ENCODE data around the gene DNAH7.

GRCh38 chr2:195879153-195879552 lies 189.5 kb downstream of the DNAH7 start:
- TF ChIP-seq, protein P1, sequence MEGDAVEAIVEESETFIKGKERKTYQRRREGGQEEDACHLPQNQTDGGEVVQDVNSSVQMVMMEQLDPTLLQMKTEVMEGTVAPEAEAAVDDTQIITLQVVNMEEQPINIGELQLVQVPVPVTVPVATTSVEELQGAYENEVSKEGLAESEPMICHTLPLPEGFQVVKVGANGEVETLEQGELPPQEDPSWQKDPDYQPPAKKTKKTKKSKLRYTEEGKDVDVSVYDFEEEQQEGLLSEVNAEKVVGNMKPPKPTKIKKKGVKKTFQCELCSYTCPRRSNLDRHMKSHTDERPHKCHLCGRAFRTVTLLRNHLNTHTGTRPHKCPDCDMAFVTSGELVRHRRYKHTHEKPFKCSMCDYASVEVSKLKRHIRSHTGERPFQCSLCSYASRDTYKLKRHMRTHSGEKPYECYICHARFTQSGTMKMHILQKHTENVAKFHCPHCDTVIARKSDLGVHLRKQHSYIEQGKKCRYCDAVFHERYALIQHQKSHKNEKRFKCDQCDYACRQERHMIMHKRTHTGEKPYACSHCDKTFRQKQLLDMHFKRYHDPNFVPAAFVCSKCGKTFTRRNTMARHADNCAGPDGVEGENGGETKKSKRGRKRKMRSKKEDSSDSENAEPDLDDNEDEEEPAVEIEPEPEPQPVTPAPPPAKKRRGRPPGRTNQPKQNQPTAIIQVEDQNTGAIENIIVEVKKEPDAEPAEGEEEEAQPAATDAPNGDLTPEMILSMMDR (IDR thresholded peaks at IDR 0.05), result no peak
- no peak for TF ChIP-seq POLR2A (IDR thresholded peaks at IDR 0.05)
